ENCODE data around the gene TGFBR2.
"Not testable (repeated sequence)": the region's sequence is repeated elsewhere in the genome, so short reads cannot be mapped to it uniquely, and the experiment has no call there.

The TGFBR2 gene

GRCh38 chr3:30662836-30663235, 56.4 kb downstream of the TGFBR2 start:
- Histone ChIP-seq H3K27me3 (ENCODE audit: low read depth, low read length) (no peaks in the 10 kb centered on the region), H3K36me3 (ENCODE audit: control insufficient read depth in 1 of 2, insufficient read depth in 2 of 2, low read length in 2 of 2) (peaks cover 4 to 15% of the 10 kb centered on the region in 2 donors), H3K27ac (ENCODE audit: low read length) (no peak overlapping the region), H3K4me3 (ENCODE audit: low read depth in 1 of 2, low read length in 2 of 2) (no peak overlapping the region), H3K9me3 (ENCODE audit: control insufficient read depth in 1 of 2, low read length in 2 of 2) (no peaks in the 10 kb centered on the region), H3K4me1 (ENCODE audit: control insufficient read depth in 1 of 2, insufficient read depth in 2 of 2, low read length in 2 of 2) (peaks cover 24 to 55% of the 10 kb centered on the region in 2 donors)

- H3K27ac ChIP-seq (ENCODE audit: low read length): no peak overlapping the region
- H3K4me1 ChIP-seq (ENCODE audit: control insufficient read depth in 1 of 2, insufficient read depth in 2 of 2, low read length in 2 of 2): peaks cover 15 to 47% of the 10 kb centered on the region in 2 donors
- no peak overlapping the region for H3K4me3 ChIP-seq (ENCODE audit: low read depth in 1 of 2, low read length in 2 of 2)
- H3K36me3 ChIP-seq (ENCODE audit: control insufficient read depth in 1 of 2, insufficient read depth in 2 of 2, low read length in 2 of 2): peaks cover 4 to 15% of the 10 kb centered on the region in 2 donors
- no peaks in the 10 kb centered on the region for H3K9me3 ChIP-seq (ENCODE audit: control insufficient read depth in 1 of 2, low read length in 2 of 2)
- H3K27me3 ChIP-seq (ENCODE audit: low read depth, low read length): no peaks in the 10 kb centered on the region
Measured at GRCh38 chr3:30663533-30664241, 57.3 kb downstream of the TGFBR2 start.

- H3K27ac ChIP-seq (ENCODE audit: low read length): no peak overlapping the region
- no peak overlapping the region for H3K4me3 ChIP-seq (ENCODE audit: low read depth in 1 of 2, low read length in 2 of 2)
Measured at GRCh38 chr3:30664459-30664858, 58.1 kb downstream of the TGFBR2 start.

GRCh38 chr3:30664884-30665283, 58.5 kb downstream of the TGFBR2 start:
- Histone ChIP-seq H3K27me3 (ENCODE audit: low read depth, low read length) (no peaks in the 10 kb centered on the region), H3K27ac (ENCODE audit: low read length) (no peak overlapping the region), H3K4me3 (ENCODE audit: low read depth in 1 of 2, low read length in 2 of 2) (no peak overlapping the region), H3K9me3 (ENCODE audit: control insufficient read depth in 1 of 2, low read length in 2 of 2) (no peaks in the 10 kb centered on the region), H3K36me3 (ENCODE audit: control insufficient read depth in 1 of 2, insufficient read depth in 2 of 2, low read length in 2 of 2) (peaks cover 4 to 15% of the 10 kb centered on the region in 2 donors), H3K4me1 (ENCODE audit: control insufficient read depth in 1 of 2, insufficient read depth in 2 of 2, low read length in 2 of 2) (peaks cover 6 to 36% of the 10 kb centered on the region in 2 donors)

More at GRCh38 chr3:30664459-30664858, 58.1 kb downstream of the TGFBR2 start:
- no peaks in the 10 kb centered on the region for H3K27me3 ChIP-seq (ENCODE audit: low read depth, low read length)
- H3K36me3 ChIP-seq (ENCODE audit: control insufficient read depth in 1 of 2, insufficient read depth in 2 of 2, low read length in 2 of 2): peaks cover 4 to 15% of the 10 kb centered on the region in 2 donors
- no peaks in the 10 kb centered on the region for H3K9me3 ChIP-seq (ENCODE audit: control insufficient read depth in 1 of 2, low read length in 2 of 2)
- peaks cover 7 to 39% of the 10 kb centered on the region in 2 donors for H3K4me1 ChIP-seq (ENCODE audit: control insufficient read depth in 1 of 2, insufficient read depth in 2 of 2, low read length in 2 of 2)

- Histone ChIP-seq H3K4me1 (ENCODE audit: control insufficient read depth in 1 of 2, insufficient read depth in 2 of 2, low read length in 2 of 2) (peaks cover 6 to 34% of the 10 kb centered on the region in 2 donors), H3K27ac (ENCODE audit: low read length) (no peak overlapping the region), H3K4me3 (ENCODE audit: low read depth in 1 of 2, low read length in 2 of 2) (no peak overlapping the region), H3K36me3 (ENCODE audit: control insufficient read depth in 1 of 2, insufficient read depth in 2 of 2, low read length in 2 of 2) (peaks cover 3 to 20% of the 10 kb centered on the region in 2 donors), H3K27me3 (ENCODE audit: low read depth, low read length) (no peaks in the 10 kb centered on the region), H3K9me3 (ENCODE audit: control insufficient read depth in 1 of 2, low read length in 2 of 2) (no peaks in the 10 kb centered on the region)
Measured at GRCh38 chr3:30665539-30665938, 59.1 kb downstream of the TGFBR2 start.

- Histone ChIP-seq H3K27me3 (ENCODE audit: low read depth, low read length) (no peaks in the 10 kb centered on the region), H3K4me3 (ENCODE audit: low read depth in 1 of 2, low read length in 2 of 2) (no peak overlapping the region), H3K4me1 (ENCODE audit: control insufficient read depth in 1 of 2, insufficient read depth in 2 of 2, low read length in 2 of 2) (peaks cover 6 to 25% of the 10 kb centered on the region in 2 donors), H3K36me3 (ENCODE audit: control insufficient read depth in 1 of 2, insufficient read depth in 2 of 2, low read length in 2 of 2) (peaks cover under 1 to 19% of the 10 kb centered on the region in 2 donors), H3K9me3 (ENCODE audit: control insufficient read depth in 1 of 2, low read length in 2 of 2) (no peaks in the 10 kb centered on the region), H3K27ac (ENCODE audit: low read length) (no peak overlapping the region)
Measured at GRCh38 chr3:30666572-30667279, 60.3 kb downstream of the TGFBR2 start.

GRCh38 chr3:30667280-30667651, 60.9 kb downstream of the TGFBR2 start:
- Histone ChIP-seq H3K4me1 (ENCODE audit: control insufficient read depth in 1 of 2, insufficient read depth in 2 of 2, low read length in 2 of 2) (peaks cover 6 to 19% of the 10 kb centered on the region in 2 donors), H3K36me3 (ENCODE audit: control insufficient read depth in 1 of 2, insufficient read depth in 2 of 2, low read length in 2 of 2) (peaks cover 6 to 22% of the 10 kb centered on the region in 2 donors), H3K4me3 (ENCODE audit: low read depth in 1 of 2, low read length in 2 of 2) (no peak overlapping the region), H3K9me3 (ENCODE audit: control insufficient read depth in 1 of 2, low read length in 2 of 2) (no peaks in the 10 kb centered on the region), H3K27me3 (ENCODE audit: low read depth, low read length) (no peaks in the 10 kb centered on the region), H3K27ac (ENCODE audit: low read length) (no peak overlapping the region)

GRCh38 chr3:30668051-30668609, 61.7 kb downstream of the TGFBR2 start:
- Histone ChIP-seq H3K9me3 (ENCODE audit: control insufficient read depth in 1 of 2, low read length in 2 of 2) (no peaks in the 10 kb centered on the region), H3K27me3 (ENCODE audit: low read depth, low read length) (no peaks in the 10 kb centered on the region), H3K4me1 (ENCODE audit: control insufficient read depth in 1 of 2, insufficient read depth in 2 of 2, low read length in 2 of 2) (peaks cover 6 to 18% of the 10 kb centered on the region in 2 donors), H3K27ac (ENCODE audit: low read length) (no peak overlapping the region), H3K36me3 (ENCODE audit: control insufficient read depth in 1 of 2, insufficient read depth in 2 of 2, low read length in 2 of 2) (peaks cover 12 to 29% of the 10 kb centered on the region in 2 donors), H3K4me3 (ENCODE audit: low read depth in 1 of 2, low read length in 2 of 2) (no peak overlapping the region)

- not testable (repeated sequence) for H3K4me3 ChIP-seq (ENCODE audit: low read depth in 1 of 2, low read length in 2 of 2); H3K9me3 ChIP-seq (ENCODE audit: control insufficient read depth in 1 of 2, low read length in 2 of 2); H3K27ac ChIP-seq (ENCODE audit: low read length); H3K27me3 ChIP-seq (ENCODE audit: low read depth, low read length)
- H3K4me1 ChIP-seq (ENCODE audit: control insufficient read depth in 1 of 2, insufficient read depth in 2 of 2, low read length in 2 of 2): peaks cover 6 to 25% of the 10 kb centered on the region in 2 donors
- peaks cover 21 to 37% of the 10 kb centered on the region in 2 donors for H3K36me3 ChIP-seq (ENCODE audit: control insufficient read depth in 1 of 2, insufficient read depth in 2 of 2, low read length in 2 of 2)
Measured at GRCh38 chr3:30669360-30669934, 63.0 kb downstream of the TGFBR2 start.

- Histone ChIP-seq H3K36me3 (ENCODE audit: control insufficient read depth in 1 of 2, insufficient read depth in 2 of 2, low read length in 2 of 2) (peaks cover 28 to 44% of the 10 kb centered on the region in 2 donors), H3K27ac (ENCODE audit: low read length) (no peak overlapping the region), H3K27me3 (ENCODE audit: low read depth, low read length) (no peaks in the 10 kb centered on the region), H3K4me1 (ENCODE audit: control insufficient read depth in 1 of 2, insufficient read depth in 2 of 2, low read length in 2 of 2) (peaks cover 3 to 19% of the 10 kb centered on the region in 2 donors), H3K9me3 (ENCODE audit: control insufficient read depth in 1 of 2, low read length in 2 of 2) (no peaks in the 10 kb centered on the region), H3K4me3 (ENCODE audit: low read depth in 1 of 2, low read length in 2 of 2) (no peak overlapping the region)
Measured at GRCh38 chr3:30670292-30670691, 63.9 kb downstream of the TGFBR2 start.

All from muscle layer of duodenum (tissue), 2 donors.